GM21825 (cell line): ENCODE data around the gene SEC31B.

Experiments
- ATAC-seq: cut with Tn5 transposase; IDR thresholded peaks from one replicate; pipeline ENCODE4 v1.9.1; 2021; ENCODE audit warnings: mild to moderate bottlenecking, moderate library complexity; ENCODE audit not compliant: unreplicated experiment

The SEC31B gene, protein sequence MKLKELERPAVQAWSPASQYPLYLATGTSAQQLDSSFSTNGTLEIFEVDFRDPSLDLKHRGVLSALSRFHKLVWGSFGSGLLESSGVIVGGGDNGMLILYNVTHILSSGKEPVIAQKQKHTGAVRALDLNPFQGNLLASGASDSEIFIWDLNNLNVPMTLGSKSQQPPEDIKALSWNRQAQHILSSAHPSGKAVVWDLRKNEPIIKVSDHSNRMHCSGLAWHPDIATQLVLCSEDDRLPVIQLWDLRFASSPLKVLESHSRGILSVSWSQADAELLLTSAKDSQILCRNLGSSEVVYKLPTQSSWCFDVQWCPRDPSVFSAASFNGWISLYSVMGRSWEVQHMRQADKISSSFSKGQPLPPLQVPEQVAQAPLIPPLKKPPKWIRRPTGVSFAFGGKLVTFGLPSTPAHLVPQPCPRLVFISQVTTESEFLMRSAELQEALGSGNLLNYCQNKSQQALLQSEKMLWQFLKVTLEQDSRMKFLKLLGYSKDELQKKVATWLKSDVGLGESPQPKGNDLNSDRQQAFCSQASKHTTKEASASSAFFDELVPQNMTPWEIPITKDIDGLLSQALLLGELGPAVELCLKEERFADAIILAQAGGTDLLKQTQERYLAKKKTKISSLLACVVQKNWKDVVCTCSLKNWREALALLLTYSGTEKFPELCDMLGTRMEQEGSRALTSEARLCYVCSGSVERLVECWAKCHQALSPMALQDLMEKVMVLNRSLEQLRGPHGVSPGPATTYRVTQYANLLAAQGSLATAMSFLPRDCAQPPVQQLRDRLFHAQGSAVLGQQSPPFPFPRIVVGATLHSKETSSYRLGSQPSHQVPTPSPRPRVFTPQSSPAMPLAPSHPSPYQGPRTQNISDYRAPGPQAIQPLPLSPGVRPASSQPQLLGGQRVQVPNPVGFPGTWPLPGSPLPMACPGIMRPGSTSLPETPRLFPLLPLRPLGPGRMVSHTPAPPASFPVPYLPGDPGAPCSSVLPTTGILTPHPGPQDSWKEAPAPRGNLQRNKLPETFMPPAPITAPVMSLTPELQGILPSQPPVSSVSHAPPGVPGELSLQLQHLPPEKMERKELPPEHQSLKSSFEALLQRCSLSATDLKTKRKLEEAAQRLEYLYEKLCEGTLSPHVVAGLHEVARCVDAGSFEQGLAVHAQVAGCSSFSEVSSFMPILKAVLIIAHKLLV

DNA sequence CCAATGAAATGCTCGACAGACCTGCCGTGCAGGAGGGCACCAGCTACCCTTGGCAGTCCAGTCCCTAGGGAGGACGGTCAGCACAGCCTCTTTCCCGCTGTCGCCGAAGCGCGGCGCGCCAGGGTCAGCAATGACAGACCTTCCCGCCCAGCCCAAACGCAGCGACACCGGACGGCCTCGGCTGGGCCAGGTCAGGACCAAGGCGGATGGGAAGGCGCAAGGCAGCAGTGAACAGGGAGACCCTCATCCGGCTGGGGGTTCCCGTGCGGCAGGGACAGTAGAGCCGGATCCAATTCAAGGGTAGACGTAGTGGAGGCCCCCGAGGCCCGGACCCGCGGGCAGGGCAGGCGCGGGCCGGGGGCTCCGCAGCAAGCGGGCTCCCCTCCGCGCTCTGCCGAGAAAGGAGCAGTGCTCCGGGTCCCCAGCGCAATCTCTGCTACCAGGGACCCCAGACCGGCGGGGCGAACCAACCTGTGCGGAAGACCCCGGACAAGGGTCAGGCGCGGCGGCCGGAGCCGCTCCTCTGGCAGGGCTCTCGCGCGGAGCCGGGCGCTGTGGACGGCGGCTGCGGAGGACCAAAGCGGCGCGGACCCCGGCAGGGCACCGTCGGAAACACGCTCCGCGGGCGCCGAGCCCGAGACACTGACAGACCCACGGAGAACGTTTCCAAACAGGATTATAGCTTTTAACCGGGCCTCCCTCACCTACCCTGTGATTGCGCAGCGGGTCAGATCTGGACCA lies at the start of gene SEC31B:
TSS of gene SEC31B (minus strand) at position 551 of the 741 bp plus-strand sequence. CDS start 2,909 bp downstream, outside the sequence.
- no peak for ATAC-seq

DNA sequence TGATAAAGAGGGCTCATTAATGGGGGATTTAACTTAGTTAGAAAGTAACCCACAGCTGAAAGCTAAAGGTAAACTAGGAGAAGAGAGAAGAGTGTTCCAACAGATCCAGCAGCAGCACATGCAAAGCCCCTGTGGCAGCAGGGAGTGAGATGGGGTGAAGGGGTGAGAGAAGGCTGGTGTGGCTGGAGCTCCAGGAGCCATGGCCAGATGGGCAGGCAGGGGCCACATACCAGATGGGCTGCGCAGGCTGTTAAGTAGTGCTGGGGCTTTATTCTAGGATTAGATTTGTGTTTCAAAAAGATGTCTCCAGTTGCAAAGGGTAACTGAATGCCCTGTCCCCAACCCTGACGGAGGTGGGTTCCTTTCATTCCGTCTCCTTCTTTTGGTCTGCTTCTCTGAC lies 49.3 kb upstream of the SEC31B start:
- ATAC-seq: no peak

DNA sequence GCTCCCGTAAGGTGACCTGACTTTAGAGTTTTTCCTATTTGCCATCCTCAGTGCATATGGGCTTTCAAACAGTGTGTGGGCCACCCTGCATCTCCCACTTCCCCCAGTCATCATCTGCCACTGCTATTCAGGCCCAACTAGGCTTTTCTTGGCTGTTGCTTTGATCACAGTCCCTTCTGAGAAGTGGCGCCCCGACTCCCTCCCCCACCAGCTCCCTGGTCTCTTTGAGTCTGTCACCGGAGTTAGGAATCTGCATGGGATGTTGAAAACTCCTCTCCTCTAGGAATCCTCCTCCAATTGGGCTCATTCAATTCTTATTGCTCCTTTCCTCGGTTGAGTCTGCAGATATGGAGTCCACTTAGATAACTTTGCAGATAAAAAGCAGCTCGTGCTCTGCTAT lies 48.2 kb upstream of the SEC31B start:
- ATAC-seq: no peak

DNA sequence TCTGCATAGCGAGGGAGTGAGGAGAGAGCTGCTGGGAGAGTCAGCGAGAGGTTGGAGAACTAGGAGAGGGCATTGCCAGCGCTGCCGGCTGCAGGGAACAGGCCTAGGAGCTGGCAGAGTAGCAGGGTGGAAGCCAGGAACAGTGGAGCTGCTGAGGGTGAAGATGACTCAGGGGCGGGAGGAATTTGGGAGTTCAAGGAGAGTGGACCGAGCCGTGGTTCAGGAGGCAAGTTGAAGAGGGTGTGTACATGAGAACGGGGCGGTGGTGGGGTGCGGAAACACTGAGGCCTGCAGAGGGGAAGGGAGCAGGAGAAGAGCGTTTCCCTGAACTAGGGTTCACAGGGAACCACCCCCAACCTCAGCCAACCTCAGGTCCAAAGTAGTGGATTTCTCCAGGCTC lies 47.6 kb upstream of the SEC31B start:
- ATAC-seq: no peak

DNA sequence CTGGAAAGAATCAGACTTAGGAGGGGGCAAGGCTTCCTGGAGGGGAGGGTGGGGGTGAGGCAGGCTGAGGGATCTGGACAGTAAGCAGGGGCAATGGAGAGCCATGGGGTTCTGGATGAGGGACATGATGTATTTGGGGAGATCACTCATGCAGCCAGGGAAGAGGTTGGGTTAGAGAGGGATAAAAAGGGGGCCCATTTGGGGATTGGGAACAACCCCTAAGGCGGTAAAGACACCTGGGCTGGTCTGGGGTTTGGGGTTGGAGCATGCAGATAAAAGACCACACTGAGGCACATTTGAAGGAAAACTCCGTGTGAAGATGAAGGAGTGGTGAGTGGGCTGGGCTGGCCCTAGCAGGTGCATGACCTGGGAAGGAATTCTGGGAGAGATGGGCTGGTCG lies 46.9 kb upstream of the SEC31B start:
- ATAC-seq: no peak

DNA sequence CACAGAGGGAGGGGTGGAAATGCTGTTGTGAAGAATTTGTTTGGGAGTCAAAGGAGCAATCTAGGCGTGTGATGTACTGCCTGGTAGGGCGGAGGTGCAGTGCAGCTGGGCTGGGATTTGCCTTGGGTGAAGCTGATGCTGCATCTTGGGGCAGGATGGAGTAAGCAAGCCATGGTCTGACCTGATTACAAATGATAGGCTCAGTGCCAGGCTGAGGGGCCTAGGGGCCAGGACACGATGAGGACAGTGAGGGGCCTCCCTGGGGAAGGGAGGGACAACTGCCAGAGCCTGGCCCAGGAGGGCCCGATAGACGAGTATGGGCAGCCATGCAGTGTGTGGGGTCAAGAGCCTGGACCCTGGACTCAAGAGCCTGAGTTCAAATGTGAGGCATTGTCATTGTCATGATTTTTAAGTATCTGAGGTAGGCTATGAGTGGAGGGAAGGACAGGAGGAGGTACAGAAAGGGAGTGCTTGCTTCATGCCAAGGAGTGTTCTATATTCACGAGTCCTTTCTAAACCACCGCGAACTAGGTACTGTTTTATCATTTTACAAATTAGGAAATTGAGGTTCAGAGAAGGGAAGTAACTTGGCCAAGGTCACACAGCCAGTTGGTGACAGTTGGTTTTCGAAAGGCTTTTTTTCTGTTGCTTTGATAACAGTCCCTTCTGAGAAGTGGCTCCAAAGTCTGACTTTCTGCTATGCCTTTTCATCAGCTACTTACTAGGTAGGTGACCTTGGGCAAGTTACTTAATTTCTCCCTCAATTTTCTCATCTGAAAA lies 45.7 kb upstream of the SEC31B start:
- no peak for ATAC-seq

DNA sequence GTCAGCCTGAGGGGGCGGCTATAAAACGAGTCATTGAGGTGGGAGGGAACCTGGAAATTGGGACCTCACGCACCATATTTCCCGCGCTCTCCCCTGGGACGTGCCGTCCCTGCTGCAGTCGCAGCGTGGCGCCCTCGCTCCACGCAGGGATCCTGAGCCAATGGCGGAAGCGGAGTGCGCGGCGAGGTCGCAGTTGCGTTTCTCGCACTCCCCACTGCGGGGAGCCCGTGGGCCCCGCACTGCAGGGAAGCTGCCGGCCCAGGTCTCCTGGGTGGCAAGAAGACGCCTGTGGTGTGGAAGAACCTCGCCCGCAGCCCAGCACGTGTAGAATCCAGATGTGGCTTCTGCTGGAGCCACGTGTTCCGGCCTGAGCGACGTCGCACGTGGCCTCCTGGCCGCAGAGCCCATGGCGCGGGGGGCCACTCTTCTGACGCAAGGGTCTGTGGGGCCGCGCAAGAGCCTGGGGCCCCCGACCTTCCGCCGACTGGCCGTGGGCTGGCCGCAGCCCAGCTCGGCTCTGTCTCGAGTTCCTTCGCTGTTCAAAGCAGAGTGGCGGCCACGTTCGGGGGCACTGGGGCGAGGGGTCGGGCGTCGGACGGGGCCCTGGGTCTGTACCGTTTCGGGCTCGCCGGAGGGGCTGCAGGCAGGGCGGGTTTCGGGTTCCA lies 42.5 kb upstream of the SEC31B start:
- ATAC-seq: peak; percentile 80

DNA sequence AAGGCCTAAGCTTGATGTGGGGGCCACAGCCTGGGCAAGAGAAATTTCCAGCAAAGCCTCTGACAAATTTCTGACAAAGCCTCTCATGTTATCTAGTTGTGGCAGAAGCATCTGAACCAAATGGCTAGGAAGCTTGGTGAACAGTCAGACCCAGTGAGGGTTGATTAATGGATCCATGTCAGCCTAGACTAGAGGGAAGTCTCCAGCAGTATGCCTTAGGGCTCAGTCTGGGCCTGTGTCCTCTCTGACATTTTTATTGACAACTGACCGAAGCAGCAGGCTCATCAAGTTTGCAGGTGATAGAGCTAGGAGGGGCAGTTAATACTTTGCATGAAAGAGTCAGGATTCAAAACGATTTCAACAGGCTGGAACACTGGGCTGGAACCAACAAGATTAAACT lies 41.3 kb upstream of the SEC31B start:
- ATAC-seq: no peak

DNA sequence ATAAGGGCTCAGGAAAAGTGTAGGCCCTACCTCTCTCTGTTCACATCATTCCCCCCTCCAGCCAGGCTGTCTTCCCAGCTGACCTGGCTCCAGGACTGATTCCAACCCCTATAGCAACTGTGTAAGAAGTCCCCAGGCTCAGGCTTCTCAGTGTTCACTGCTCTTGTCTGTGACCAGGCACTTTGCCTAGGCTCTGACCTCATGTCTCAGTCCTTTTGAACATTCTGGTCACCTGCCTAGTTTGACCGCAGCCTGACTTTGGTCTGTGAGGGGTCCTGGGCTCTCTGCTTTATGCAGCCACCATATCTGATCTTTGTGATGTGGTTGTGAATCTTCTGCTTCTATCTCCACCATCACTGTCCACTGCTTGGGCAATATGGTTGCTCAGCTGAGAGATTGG lies 40.6 kb upstream of the SEC31B start:
- ATAC-seq: no peak

DNA sequence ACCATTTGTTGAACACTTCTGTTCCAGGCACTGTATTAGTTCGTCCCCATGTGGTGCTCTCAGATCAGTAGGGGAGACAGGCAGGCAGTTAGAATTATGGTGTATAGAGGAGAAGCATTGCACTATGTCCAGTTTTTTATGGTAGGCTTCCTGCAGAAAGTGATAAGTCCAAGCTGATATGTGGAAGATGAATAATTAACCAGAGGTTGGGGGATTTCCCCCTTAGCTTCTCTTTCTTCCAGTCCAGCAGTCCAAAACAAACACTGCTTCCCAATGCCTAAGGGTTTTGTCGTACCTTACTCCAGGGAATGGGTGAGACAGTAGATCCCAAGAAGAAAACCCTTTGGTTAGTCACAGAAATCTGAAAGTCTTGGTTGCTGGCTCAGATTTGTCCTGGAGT lies 35.2 kb upstream of the SEC31B start:
- no peak for ATAC-seq

DNA sequence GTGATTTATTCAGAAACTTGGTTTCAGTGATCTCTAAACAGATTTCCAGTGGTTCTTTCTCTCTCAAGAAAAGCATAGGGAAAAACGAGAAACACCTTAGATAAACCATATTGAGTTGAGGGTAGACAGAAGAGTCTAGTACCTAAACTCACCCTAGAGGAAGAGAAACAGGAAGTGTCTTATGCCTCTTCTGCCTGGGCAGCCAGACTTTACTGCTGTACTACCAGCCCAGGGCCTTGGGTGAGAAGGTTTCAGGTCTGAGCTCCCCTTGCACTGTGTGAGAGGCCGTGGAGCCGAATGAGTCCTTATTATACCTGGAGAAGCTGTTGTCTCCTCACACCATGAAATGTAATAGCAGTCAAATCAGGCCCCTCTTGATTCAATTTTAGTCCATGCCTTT lies 34.3 kb upstream of the SEC31B start:
- ATAC-seq: no peak

DNA sequence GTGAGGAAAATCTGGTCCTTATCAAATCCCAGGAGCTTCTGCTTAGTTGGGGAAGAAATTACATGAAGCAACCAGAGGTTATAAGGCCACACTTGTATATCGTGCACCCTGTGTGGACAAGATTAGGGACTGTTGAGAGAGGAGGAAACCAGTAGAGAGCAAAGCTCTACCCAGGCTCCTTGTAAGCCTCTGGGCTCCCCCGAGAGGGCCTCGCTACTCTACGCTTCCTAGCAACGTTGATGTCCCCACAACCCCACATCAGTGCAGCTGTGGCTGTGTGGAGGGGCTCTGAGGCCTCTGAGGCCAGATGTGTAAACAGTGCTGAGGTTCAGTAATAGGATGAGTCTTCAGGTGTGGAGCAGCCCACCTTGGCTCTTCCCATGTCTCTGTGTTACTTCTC lies 32.1 kb upstream of the SEC31B start:
- no peak for ATAC-seq

DNA sequence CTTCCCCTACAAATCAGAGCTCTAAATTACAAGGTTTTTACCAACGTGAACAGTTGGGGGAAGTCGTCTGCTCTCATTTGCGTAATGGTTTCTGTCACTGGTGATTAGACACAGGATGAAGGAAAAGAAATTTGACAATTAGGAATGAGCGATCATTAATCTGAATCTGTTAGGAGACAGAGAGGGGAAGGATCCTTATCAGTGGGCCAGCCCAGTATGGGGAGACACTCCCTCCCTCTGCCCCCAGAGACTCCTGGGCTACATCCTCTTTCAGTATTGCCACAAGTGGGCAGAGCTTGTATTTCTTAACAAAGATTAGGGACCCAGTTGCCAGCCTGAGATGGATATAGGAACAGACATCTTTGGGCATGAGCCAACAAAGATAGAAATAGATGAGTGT lies 31.5 kb upstream of the SEC31B start:
- ATAC-seq: no peak

DNA sequence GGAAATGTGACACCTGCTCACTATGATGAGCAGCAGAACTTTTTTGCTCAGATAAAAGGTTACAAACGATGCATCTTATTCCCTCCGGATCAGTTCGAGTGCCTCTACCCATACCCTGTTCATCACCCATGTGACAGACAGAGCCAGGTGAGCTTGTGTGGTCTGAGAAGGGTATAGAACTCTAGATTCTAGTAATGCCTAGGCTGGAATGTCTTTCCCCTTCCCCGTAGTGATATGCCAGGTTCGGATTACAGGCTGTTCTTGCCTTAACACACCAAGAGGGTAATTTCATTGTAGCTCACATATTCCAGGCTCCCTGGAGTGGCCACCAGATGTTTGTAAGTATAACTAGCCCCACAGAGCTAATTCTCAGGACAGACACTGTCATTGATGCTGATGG lies 25.3 kb upstream of the SEC31B start:
- ATAC-seq: no peak

DNA sequence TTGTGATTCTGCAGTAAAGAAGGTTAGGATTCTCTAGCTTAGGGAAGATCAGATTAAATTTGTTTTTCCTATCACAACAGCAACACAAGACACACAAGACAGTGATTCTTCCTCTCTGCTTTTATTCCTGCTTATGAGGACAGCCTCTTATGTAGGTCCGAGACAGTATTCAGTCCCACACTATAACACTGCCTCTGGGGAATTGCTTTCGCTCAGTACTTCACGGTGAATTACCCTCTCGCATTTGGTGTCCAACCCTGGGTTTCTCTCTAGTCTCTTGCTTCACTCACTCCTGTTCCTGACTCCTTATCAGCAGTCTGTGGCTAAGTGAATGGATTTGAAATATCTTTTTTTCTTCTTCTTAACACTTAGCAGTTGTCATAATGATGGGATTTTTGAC lies 17.8 kb upstream of the SEC31B start:
- no peak for ATAC-seq

DNA sequence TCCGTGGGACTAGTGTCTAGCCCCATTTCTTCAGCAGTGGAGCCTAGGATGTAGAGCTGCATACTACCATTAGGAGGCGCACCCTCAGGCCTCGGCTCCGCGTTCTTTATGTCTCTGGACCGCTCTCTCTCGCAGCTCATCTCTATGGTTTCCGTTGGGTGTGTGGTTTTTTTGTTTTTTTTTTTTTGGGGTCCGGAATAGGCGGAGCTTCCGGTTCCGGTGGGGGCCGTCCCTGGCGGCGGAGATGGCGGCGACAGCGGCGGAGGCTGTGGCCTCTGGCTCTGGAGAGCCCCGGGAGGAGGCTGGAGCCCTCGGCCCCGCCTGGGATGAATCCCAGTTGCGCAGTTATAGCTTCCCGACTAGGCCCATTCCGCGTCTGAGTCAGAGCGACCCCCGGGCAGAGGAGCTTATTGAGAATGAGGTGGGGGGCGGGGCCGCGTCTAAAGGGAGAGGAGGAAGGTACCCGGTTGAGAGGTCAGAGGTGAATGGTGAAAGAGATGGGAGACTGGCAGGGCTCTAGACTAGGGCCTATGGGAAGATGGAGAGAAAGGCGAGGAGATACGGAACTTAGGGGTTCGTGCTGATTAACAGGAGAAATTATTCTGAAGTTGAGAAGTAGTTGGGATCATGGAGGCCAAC lies 16.2 kb upstream of the SEC31B start, which contains the start of gene HIF1AN:
TSS of gene HIF1AN (plus strand) at position 229 of the 639 bp plus-strand sequence. CDS start at position 245, 16 bp downstream.
- peak; percentile 90 for ATAC-seq

DNA sequence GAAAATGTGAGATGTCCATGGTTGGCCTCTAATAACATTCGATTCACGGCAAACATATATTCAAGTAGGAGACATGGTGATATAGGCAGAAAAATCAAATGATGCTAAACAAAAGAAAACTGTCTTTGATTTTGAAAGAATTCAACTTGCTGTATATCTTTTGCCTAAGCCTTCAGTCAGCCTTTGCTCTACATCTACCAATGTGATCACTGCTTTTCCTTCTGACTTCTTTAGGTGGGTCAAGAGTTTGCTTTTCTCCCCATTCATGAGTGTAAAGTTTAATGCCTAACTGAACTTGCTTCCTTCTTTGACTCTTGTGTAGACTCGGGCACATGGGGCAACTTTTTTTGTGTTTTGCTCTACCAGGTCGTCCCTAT lies 15.7 kb upstream of the SEC31B start:
- peak; percentile 1 for ATAC-seq

DNA sequence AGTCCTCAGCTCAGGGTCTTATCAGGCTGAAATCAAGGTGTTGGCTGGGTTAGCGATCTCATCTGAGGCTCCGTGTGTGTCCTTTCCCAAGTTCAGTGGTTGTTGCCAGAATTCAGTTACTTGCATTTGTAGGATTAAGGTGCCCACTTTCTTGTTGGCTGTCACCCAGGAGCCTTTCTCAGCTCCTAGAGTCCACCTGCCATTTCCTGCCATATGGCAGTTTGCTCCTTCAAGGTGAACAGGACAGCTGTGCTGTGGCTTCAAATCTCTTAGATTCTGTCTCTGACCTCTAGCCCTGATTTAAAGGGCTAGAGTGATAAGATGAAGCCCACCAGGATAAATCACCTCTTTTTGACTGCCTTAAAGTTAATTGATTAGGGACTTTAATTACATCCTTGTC lies 15.1 kb upstream of the SEC31B start:
- no peak for ATAC-seq

DNA sequence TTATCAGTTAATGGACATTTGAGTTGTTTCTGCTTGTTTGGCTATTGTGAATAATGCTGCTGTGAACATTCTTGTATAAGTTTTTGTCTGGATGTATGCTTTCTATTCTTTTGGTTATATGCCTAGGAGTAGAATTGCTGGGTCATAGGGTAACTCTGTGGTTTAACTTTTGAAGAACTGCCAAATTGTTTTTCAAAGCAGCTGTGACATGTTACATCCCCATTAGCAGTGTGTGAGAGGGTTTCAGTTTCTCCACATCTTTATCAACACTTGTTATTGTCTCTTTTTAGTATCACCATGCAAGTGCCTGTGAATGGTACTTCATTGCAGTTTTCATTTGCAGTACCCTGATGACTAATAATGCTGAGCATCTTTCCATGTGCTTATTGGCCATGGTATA lies 12.1 kb upstream of the SEC31B start:
- ATAC-seq: no peak
